Stimulated activated CD8-positive, alpha-beta memory T cell treated with anti-CD3 and anti-CD28 coated beads, Interleukin-7, amount 100 ng/mL, for 48 hours (primary cell): ENCODE results near the gene PGRMC2.

Experiments used
- DNase-seq, 2 donors: peaks; one replicate each; pipeline ENCODE4 v3.0.0-alpha.2; 2020; ENCODE audit warnings: low read depth in 1 of 2; ENCODE audit errors: extremely low read depth in 1 of 2

Gene PGRMC2

DNA sequence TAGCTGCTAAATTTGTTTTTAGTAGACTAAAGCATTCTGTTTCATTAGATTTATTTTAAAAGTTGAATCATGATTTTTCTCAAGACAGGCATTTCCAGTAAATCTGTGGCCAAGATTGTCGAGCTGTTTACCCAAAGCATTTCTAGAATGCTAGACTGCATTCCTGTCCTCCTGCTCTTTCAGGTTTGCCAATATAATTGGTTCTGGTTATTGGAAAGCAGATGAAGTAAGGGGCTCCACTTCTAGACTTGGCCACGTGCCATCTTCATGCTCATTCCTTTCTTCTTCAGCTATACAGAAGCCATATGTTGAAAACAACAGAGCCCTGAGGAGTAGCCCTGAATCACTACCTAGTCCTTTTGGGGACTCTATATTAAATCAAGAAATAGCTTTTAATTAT, 62.5 kb downstream of the PGRMC2 start:
- DNase-seq, result no peak

DNA sequence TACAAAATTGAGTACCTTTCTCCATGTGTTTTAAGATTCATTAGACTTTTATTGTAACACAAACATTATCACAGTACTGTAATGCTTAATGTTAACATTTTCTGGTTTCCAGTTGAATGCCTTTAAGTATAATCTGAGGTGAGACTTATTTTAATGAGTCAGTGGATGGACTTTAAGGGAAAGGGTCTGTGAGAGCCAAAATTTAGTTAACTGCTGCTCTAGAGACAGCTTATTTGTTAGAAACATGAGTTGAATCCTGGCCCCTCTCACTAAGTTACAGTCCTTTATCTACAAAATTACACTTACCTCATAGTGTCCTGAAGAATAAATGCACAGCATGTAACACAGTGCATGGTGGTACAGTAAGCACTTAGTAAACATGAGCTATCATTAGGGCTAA, 66.0 kb downstream of the PGRMC2 start:
- no peak for DNase-seq

DNA sequence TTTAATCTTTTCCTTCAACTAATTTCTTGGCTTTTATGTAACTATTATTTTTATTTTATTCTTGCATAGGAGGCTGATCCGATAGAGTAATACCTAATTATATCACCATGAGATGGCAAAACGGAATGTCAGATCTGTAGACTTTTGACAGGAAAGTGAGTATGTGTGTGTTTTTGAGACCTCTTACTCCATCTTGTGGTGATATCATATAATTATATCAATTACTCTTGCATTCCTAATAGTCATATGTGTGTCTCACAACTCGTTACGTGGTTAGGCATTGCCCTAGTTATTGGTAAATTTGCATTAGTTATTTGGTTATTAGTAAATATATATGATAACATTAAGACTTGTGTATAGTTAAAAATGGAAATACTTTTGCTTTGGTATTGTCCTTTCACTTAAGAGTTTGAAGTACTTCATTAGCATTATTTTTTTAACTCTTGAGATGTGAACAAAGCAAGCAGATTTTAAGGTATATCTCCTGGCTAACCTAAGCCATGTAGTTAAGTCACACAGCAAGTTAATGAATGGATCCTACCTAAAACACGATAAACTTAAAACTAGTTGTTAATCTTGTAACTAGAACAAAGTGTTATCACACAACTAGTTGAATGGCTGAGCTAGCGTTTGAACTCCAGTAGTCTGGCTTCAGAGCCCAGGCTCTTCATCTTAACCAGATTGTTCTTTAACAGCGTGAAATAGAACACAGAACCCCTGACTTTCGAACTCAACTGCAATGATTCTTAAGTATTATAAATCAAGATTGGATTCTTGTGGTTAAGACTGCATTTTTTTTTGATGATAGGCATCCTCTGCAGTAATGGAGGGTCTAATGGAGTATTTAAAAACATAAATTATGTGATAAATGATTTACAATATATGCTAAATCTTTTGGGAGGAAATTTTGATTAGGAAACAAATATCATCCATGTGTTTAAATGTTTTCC, 67.1 kb downstream of the PGRMC2 start:
- no peak for DNase-seq
